Measurements from ENCODE around the gene RAB34. TPM values are rescaled to one million over a fixed set of nuclear protein-coding genes. Genes with fewer than 3 reads are reported as not detected.

The RAB34 gene
- total RNA-seq, 4 donors from 2014 or later: 43.0 to 133 (median 98.7) TPM

DNA sequence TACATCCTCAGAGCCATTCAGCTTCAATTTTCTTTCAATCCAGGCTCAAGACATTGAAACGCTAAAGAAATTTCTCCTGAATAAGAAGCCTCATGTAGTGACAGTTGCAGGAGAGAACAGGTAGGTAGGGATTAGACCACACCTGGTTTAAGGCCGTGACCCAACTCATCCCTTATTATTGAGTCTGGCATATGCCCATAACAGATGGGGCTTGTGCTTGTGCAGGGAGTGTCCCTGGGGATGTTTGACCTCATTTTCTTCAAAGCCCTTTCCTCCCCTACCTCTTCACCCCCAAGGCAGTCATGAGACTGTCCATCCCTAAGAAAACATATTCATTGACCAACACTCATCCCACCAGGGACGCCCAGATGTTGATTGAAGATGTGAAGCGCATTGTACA, 31.4 kb downstream of the RAB34 start:
- TF ChIP-seq, protein P1, sequence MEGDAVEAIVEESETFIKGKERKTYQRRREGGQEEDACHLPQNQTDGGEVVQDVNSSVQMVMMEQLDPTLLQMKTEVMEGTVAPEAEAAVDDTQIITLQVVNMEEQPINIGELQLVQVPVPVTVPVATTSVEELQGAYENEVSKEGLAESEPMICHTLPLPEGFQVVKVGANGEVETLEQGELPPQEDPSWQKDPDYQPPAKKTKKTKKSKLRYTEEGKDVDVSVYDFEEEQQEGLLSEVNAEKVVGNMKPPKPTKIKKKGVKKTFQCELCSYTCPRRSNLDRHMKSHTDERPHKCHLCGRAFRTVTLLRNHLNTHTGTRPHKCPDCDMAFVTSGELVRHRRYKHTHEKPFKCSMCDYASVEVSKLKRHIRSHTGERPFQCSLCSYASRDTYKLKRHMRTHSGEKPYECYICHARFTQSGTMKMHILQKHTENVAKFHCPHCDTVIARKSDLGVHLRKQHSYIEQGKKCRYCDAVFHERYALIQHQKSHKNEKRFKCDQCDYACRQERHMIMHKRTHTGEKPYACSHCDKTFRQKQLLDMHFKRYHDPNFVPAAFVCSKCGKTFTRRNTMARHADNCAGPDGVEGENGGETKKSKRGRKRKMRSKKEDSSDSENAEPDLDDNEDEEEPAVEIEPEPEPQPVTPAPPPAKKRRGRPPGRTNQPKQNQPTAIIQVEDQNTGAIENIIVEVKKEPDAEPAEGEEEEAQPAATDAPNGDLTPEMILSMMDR (IDR thresholded peaks at IDR 0.05; ENCODE audit: low read depth): no peak

DNA sequence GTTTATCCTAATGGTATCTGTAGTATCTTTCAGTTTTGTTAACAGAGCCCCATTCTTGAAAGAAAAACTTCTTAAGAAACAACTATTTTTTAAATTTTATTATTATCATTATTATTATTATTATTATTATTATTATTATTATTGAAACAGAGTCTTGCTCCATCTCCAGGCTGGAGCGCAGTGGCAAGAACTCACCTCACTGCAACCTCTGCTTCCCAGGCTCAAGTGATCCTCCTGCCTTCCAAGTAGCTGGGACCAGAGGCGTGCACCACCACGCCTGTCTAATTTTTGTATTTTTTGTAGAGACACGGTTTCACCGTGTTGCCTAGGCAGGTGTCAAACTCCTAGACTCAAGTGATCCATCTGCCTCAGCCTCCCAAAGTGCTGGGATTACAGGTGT, 32.3 kb downstream of the RAB34 start:
- TF ChIP-seq, protein P1 (IDR thresholded peaks at IDR 0.05; ENCODE audit: low read depth): no peak

DNA sequence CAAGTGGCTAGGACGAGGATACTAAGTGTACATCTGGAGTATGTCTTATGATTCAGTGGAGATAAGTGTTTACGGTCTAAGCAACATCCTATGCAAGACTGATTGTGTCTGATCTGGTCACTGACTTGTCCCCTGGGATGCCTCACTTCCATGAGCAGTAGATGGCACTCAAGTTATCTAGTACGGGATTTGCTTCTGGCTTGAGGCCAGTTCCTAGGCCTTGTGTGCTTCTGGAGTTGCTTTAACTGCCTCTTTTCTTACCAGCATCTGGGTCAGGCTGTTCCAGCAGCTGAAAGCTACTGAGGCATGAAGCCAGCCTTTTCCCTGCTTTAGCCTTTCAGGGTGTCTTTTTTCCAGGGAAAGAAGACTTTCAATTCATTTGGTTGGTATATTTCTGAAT, 32.7 kb downstream of the RAB34 start:
- TF ChIP-seq, protein P1 (IDR thresholded peaks at IDR 0.05; ENCODE audit: low read depth): no peak

DNA sequence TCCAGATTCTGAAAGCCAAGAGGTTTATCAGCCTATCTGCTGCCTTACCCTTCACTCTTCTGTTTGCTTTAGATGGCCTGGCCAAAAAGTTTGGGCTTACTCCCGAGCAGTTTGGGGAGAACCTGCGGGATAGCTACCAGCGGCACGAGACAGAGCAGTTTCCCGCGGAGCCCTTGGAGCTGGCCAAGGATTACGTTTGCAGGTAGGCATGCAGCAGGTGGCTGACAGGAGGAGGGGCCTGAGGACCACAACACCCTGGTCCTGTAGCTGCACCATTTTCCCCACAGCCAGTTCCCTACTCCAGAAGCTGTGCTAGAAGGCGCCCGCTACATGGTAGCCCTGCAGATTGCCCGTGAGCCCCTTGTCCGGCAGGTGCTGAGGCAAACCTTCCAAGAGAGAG, 35.0 kb downstream of the RAB34 start:
- TF ChIP-seq, protein P1 (IDR thresholded peaks at IDR 0.05; ENCODE audit: low read depth): no peak

DNA sequence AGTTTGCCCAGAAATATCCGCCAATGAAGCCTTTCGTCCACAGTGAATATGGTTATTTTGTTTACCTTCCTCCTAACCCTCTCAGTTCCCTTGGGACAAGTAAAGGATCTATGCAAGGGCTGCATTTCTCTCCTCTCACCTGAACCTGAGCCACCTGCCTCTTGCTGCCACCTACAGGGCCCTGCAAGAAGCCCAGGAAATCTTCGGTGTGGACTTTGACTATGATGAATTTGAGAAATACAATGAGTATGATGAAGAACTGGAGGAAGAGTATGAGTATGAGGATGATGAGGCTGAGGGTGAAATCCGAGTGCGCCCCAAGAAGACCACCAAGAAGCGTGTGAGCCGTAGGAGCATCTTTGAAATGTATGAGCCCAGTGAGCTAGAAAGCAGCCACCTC, 41.7 kb downstream of the RAB34 start:
- TF ChIP-seq, protein P1 (IDR thresholded peaks at IDR 0.05; ENCODE audit: low read depth): no peak

DNA sequence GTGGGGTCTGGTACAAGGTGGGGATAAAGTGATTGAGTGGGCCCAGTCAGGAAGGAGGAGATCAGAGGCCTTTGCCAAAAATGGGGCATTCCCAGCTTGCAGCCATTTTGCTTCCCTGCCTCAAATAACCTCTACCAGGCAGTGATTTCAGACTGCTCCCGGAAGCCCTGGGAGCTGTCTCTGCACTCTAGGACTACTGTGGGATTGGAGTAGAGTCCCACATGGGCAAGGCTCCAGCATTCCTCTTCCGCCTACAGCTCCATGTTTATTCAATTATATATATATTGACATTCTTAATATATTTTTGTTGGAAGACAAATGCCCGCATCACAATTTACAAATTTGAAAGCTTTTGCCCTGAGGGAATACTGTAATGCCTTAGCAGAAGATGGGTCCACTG, 42.2 kb downstream of the RAB34 start:
- TF ChIP-seq, protein P1 (IDR thresholded peaks at IDR 0.05; ENCODE audit: low read depth): no peak

DNA sequence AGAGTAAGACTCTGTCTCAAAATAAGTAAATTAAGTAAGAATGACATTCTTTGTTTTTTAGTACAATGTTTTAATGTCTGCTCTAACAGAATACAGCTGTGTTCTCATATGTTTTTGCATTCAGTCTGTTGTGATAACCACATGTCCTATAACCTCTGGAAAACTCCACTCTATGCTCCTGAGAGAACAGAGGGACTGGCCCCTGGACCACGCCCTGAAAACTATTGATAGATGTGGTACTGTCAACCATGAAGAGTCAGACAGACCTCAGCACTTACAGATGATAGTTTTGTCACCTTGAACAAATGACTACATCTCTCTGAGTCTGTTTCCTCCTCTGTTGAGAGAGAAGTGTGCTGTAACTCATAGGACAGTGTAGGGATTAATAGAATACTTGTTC, 47.8 kb downstream of the RAB34 start:
- TF ChIP-seq, protein P1 (IDR thresholded peaks at IDR 0.05; ENCODE audit: low read depth): no peak

All from subcutaneous adipose tissue (tissue), 4 donors.